K562 (cell line): ENCODE data around the gene ITGAE. TPM values are rescaled to one million over a fixed set of nuclear protein-coding genes. Genes with fewer than 3 reads are reported as not detected.

ENCODE experiments used
- BCOR ChIP-seq: fragments of 450-650 bp; IDR thresholded peaks from 2 replicates; pipeline ENCODE4 v1.6.1; 2016
- CEBPG ChIP-seq, 3 experiments: fragments of 200-800 bp in 1 of 3; sonication (Bioruptor generic) in 1 of 3; sonication (generic) in 1 of 3; formaldehyde crosslinking in 1 of 3; IDR thresholded peaks in 2 of 3; conservative IDR thresholded peaks in 1 of 3; 2 replicates each; pipeline versions ENCODE4 v1.6.1 to v1.8.0; 2016 to 2022; ENCODE audit warnings: missing compliant biosample characterization in 2 of 3, missing genetic modification characterization in 2 of 3, mild to moderate bottlenecking in 1 of 3, missing genetic modification reagents in 1 of 3
- GTF2A2 ChIP-seq: IDR thresholded peaks from 2 replicates; pipeline ENCODE4 v1.6.1; 2016; ENCODE audit warnings: mild to moderate bottlenecking, missing genetic modification characterization, missing compliant biosample characterization
- MIER1 ChIP-seq: fragments of 450-650 bp; IDR thresholded peaks from 2 replicates; pipeline ENCODE4 v1.6.1; 2016; ENCODE audit warnings: antibody characterized with exemption, mild to moderate bottlenecking, low read depth
- NR2F6 ChIP-seq: fragments of 450-650 bp; formaldehyde crosslinking; IDR thresholded peaks from 2 replicates; pipeline ENCODE4 v1.4.0; 2020; ENCODE audit warnings: mild to moderate bottlenecking
- POLR2G ChIP-seq: fragments of 200-400 bp; formaldehyde crosslinking; IDR thresholded peaks from 2 replicates; pipeline ENCODE4 v1.6.1; 2017; ENCODE audit warnings: low read depth, mild to moderate bottlenecking, antibody characterized with exemption, low read length, moderate library complexity
- RBFOX2 ChIP-seq: fragments of 200-400 bp; formaldehyde crosslinking; IDR thresholded peaks from 2 replicates; pipeline ENCODE4 v1.6.1; 2017; ENCODE audit warnings: low read depth, mild to moderate bottlenecking, low read length, moderate library complexity
- SPI1 ChIP-seq: IDR thresholded peaks from 2 replicates; pipeline ENCODE4 v1.6.1; 2011; ENCODE audit warnings: low read depth, low read length, control low read depth, borderline replicate concordance
- ZNF408 ChIP-seq: fragments of 250-450 bp; sonication (Bioruptor Pico); IDR thresholded peaks from 2 replicates; pipeline ENCODE4 v1.4.0; 2020; ENCODE audit warnings: low read depth, mild to moderate bottlenecking, moderate library complexity
- polyA plus RNA-seq, 8 experiments: library from polyadenylated mRNA; depleted of rRNA in 4 of 8; stranded (reverse) in 5 of 8; unstranded in 3 of 8; fragments of >200 nt; fragmentation: Nextera tagmentation in 2 of 8; fragmentation: Illumina TruSeq in 1 of 8; extraction: Ambion mirVana in 2 of 8; extraction: Trizol in 1 of 8; gene quantifications; 2 replicates each; pipeline versions ENCODE4 v1.2.1 to v1.2.3, GENCODE V29; 2011 to 2014; ENCODE audit warnings: inconsistent platforms in 1 of 8, missing spikeins in 1 of 8
- total RNA-seq, 7 experiments: library from RNA; depleted of rRNA in 6 of 7; stranded (reverse); fragments of >200 nt in 6 of 7; fragmentation: Illumina TruSeq in 2 of 7; extraction: Trizol in 2 of 7; gene quantifications; 2 replicates each; pipeline versions ENCODE4 v1.2.1 to v1.2.3, GENCODE V29; 2011 to 2021; ENCODE audit warnings: low replicate concordance in 1 of 7
- TF ChIP-seq, protein P1 (sequence below), 2 experiments: fragments of 450-650 bp; formaldehyde crosslinking in 1 of 2; IDR thresholded peaks; 2 replicates each; pipeline versions ENCODE4 v1.4.0 to v1.6.1; 2014 to 2020; ENCODE audit warnings: mild to moderate bottlenecking in 2 of 2, borderline replicate concordance in 1 of 2, low read depth in 1 of 2
- TF ChIP-seq, protein P2 (sequence below): sonication (generic); formaldehyde crosslinking; IDR thresholded peaks from 2 replicates; pipeline ENCODE4 v1.8.0; 2022; ENCODE audit warnings: missing genetic modification reagents, mild to moderate bottlenecking, moderate library complexity, borderline replicate concordance
- TF ChIP-seq, protein P3 (sequence below): fragments of 250-450 bp; sonication (Bioruptor Pico); IDR thresholded peaks from 2 replicates; pipeline ENCODE4 v1.6.1; 2021; ENCODE audit warnings: mild to moderate bottlenecking

The ITGAE gene
- total and polyA plus RNA-seq, 9 of the 15 experiments (the other 6 are each of a cell fraction or from before 2014, with no cell fraction given): 14.8 to 160 (median 27.0) TPM

DNA sequence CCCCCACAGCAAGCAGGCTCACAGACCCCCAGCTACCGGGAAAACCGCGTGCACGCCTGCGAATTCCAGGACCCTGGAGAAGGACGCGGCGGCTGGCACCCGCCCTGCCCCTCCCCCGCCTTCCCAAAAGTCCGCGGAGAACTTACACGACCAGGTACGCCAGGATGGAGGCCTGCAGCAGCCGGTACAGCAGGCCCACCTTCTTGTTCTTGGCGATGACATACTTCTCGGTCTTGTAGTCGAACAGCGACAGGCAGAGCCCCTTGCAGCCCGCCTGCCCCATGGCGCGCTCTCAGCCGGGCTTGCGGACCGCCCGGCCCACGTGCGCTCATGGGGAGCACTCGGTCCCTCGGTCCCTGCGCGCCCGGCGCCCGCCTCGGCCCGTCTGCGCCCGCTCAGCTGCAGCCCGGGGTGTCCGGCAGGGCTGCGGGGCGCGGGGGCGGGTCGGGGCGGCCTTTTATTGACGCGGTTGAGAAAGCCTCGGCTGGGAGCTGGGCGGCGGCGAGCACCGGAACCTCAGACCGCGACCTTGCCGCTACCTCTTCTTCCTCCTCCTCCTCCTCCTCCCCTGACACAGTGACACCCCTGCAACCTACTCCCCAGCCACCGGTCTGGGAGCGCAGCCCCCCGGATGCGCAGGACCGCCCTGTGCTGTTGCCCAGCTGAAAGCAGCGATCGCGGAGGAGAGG lies 105.1 kb downstream of the ITGAE start, which contains the start of gene P2RX5 (continued):
- TF ChIP-seq, protein P1, sequence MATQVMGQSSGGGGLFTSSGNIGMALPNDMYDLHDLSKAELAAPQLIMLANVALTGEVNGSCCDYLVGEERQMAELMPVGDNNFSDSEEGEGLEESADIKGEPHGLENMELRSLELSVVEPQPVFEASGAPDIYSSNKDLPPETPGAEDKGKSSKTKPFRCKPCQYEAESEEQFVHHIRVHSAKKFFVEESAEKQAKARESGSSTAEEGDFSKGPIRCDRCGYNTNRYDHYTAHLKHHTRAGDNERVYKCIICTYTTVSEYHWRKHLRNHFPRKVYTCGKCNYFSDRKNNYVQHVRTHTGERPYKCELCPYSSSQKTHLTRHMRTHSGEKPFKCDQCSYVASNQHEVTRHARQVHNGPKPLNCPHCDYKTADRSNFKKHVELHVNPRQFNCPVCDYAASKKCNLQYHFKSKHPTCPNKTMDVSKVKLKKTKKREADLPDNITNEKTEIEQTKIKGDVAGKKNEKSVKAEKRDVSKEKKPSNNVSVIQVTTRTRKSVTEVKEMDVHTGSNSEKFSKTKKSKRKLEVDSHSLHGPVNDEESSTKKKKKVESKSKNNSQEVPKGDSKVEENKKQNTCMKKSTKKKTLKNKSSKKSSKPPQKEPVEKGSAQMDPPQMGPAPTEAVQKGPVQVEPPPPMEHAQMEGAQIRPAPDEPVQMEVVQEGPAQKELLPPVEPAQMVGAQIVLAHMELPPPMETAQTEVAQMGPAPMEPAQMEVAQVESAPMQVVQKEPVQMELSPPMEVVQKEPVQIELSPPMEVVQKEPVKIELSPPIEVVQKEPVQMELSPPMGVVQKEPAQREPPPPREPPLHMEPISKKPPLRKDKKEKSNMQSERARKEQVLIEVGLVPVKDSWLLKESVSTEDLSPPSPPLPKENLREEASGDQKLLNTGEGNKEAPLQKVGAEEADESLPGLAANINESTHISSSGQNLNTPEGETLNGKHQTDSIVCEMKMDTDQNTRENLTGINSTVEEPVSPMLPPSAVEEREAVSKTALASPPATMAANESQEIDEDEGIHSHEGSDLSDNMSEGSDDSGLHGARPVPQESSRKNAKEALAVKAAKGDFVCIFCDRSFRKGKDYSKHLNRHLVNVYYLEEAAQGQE (IDR thresholded peaks at IDR 0.05; ENCODE audit: borderline replicate concordance): peak; percentile 76
- TF ChIP-seq, protein P1 (CRISPR knock-in tag; IDR thresholded peaks at IDR 0.05; ENCODE audit: low read depth): no peak
- TF ChIP-seq SPI1: 0 out of 2 replicates have a peak, but pooled peaks have one; percentile 27
- TF ChIP-seq, protein P2, sequence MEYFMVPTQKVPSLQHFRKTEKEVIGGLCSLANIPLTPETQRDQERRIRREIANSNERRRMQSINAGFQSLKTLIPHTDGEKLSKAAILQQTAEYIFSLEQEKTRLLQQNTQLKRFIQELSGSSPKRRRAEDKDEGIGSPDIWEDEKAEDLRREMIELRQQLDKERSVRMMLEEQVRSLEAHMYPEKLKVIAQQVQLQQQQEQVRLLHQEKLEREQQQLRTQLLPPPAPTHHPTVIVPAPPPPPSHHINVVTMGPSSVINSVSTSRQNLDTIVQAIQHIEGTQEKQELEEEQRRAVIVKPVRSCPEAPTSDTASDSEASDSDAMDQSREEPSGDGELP (CRISPR knock-in tag): peak; percentile 11; the same call in 1 of the 2 replicates
- TF ChIP-seq CEBPG (CRISPR knock-in tag; IDR thresholded peaks at IDR 0.05): no peak
- no peak for TF ChIP-seq CEBPG (tag; conservative IDR thresholded peaks at IDR 0.05 in 1 of 2, IDR thresholded peaks at IDR 0.05 in 1 of 2)
- 0 out of 2 replicates have a peak, but pooled peaks have one; percentile 21 for TF ChIP-seq RBFOX2
- no peak for TF ChIP-seq ZNF408 (CRISPR knock-in tag)
- 0 out of 2 replicates have a peak, but pooled peaks have one; percentile 24 for TF ChIP-seq POLR2G
- no peak for TF ChIP-seq NR2F6
- TF ChIP-seq GTF2A2 (tag): no peak
- TF ChIP-seq, protein P3, sequence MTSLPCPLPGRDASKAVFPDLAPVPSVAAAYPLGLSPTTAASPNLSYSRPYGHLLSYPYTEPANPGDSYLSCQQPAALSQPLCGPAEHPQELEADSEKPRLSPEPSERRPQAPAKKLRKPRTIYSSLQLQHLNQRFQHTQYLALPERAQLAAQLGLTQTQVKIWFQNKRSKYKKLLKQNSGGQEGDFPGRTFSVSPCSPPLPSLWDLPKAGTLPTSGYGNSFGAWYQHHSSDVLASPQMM (CRISPR knock-in tag): no peak
- no peak for TF ChIP-seq BCOR
- 0 out of 2 replicates have a peak, but pooled peaks have one; percentile 29 for TF ChIP-seq MIER1
